NCI-H524 treated with DMSO at 0.1 percent for 48 hours (cell line): ENCODE results near the gene JMJD8.

Source experiments
- DNase-seq: peaks from one replicate; lab custom pipeline; 2025; lab: John Stamatoyannopoulos, UW

Gene JMJD8

GRCh38 chr16:659618-660017 lies 24.5 kb downstream of the JMJD8 start:
- no peak for DNase-seq

- DNase-seq = no peak
These were observed 25.2 kb downstream of the JMJD8 start for GRCh38 chr16:658679-659571.

GRCh38 chr16:657487-657886 lies 26.6 kb downstream of the JMJD8 start:
- DNase-seq = no peak

GRCh38 chr16:654034-654433 lies 30.1 kb downstream of the JMJD8 start:
- DNase-seq = no peak

- no peak for DNase-seq
These were observed 31.5 kb downstream of the JMJD8 start for GRCh38 chr16:652454-653305.

- DNase-seq = no peak
These were observed 32.3 kb downstream of the JMJD8 start for GRCh38 chr16:651844-652243.

GRCh38 chr16:649631-650030 lies 34.5 kb downstream of the JMJD8 start:
- DNase-seq = no peak

- peak; percentile 51 for DNase-seq
These were observed 35.1 kb downstream of the JMJD8 start, which contains the start of gene WDR90 for GRCh38 chr16:648781-649589. Gene WDR90, plus strand, starts transcription at chr16:649365. Its CDS starts 52 bp downstream, at chr16:649417.

GRCh38 chr16:648071-648780 lies 35.9 kb downstream of the JMJD8 start:
- DNase-seq = no peak

GRCh38 chr16:647173-647902 lies 36.8 kb downstream of the JMJD8 start:
- DNase-seq = no peak

- no peak for DNase-seq
These were observed 37.4 kb downstream of the JMJD8 start for GRCh38 chr16:646679-647172.

GRCh38 chr16:645852-646678 lies 38.1 kb downstream of the JMJD8 start:
- DNase-seq = no peak

GRCh38 chr16:644556-644955 lies 39.6 kb downstream of the JMJD8 start:
- DNase-seq = no peak

GRCh38 chr16:643050-643368 lies 41.1 kb downstream of the JMJD8 start:
- DNase-seq = no peak

- no peak for DNase-seq
These were observed 41.7 kb downstream of the JMJD8 start for GRCh38 chr16:642189-643049.

- DNase-seq = no peak
These were observed 42.6 kb downstream of the JMJD8 start, which contains the start of gene MCRIP2 for GRCh38 chr16:641326-642188. Gene MCRIP2, plus strand, starts transcription at chr16:641828. Its CDS starts 164 bp downstream, at chr16:641992.

- DNase-seq = no peak
These were observed 43.5 kb downstream of the JMJD8 start for GRCh38 chr16:640614-641013.

GRCh38 chr16:638836-639235 lies 45.3 kb downstream of the JMJD8 start:
- no peak for DNase-seq
